ENCODE measurements around the gene FAM13A.
A peak's percentile ranks its signal among the peaks of the same experiment; 100 is the strongest.

FAM13A gene

GRCh38 chr4:89056953-89057398 lies at the start of gene FAM13A:
Gene FAM13A, minus strand, starts transcription at chr4:89057185. Its CDS starts 221 bp downstream, at chr4:89056964.
- H3K27ac ChIP-seq (ENCODE audit: low read depth, low read length): no peak within 1 kb of the TSS
- no peaks in the 10 kb centered on the region for H4K20me1 ChIP-seq (ENCODE audit: control insufficient read depth, insufficient read depth, low read depth, low read length)
- no peaks in the 10 kb centered on the region for H3K79me2 ChIP-seq (ENCODE audit: control insufficient read depth, low read length)
- H3F3A ChIP-seq (ENCODE audit: control insufficient read depth, insufficient read depth): no peaks in the 10 kb centered on the region
- no peaks in the 10 kb centered on the region for H3K9me3 ChIP-seq (ENCODE audit: control insufficient read depth, insufficient read depth, low read length)
- TF ChIP-seq CTCF (IDR thresholded peaks at IDR 0.05; ENCODE audit: low read depth, low read length, poor library complexity, severe bottlenecking): no peak
- no peak for TF ChIP-seq EZH2phosphoT487 (IDR thresholded peaks at IDR 0.05; ENCODE audit: borderline replicate concordance, low read length)
- no peaks in the 10 kb centered on the region for H3K4me1 ChIP-seq (ENCODE audit: control insufficient read depth, low read length)
- peak within 1 kb of the TSS; percentile 26 for H3K4me3 ChIP-seq (ENCODE audit: low read length)
- no peak within 1 kb of the TSS; the same call in 1 of the 2 replicates for H3K4me2 ChIP-seq (ENCODE audit: low read length)
- H3K27me3 ChIP-seq (ENCODE audit: control insufficient read depth, low read length): no peaks in the 10 kb centered on the region
- no peaks in the 10 kb centered on the region for H3K9me2 ChIP-seq (replicated peaks; ENCODE audit: control insufficient read depth, low read length)
- H3K36me3 ChIP-seq (ENCODE audit: control insufficient read depth, low read length): no peaks in the 10 kb centered on the region

GRCh38 chr4:89105726-89106125 lies 48.7 kb upstream of the FAM13A start:
- peaks cover 6% of the 10 kb centered on the region; the same call in 1 of the 2 replicates for H3K9me3 ChIP-seq (ENCODE audit: control insufficient read depth, insufficient read depth, low read length)
- H3K9me2 ChIP-seq (replicated peaks; ENCODE audit: control insufficient read depth, low read length): no peaks in the 10 kb centered on the region
- H3K4me3 ChIP-seq (ENCODE audit: low read length): no peak overlapping the region
- no peak for TF ChIP-seq CTCF (IDR thresholded peaks at IDR 0.05; ENCODE audit: low read depth, low read length, poor library complexity, severe bottlenecking)
- TF ChIP-seq EZH2phosphoT487 (IDR thresholded peaks at IDR 0.05; ENCODE audit: borderline replicate concordance, low read length): no peak
- no peaks in the 10 kb centered on the region for H3F3A ChIP-seq (ENCODE audit: control insufficient read depth, insufficient read depth)
- peaks cover 12% of the 10 kb centered on the region for H3K27me3 ChIP-seq (ENCODE audit: control insufficient read depth, low read length)
- H3K36me3 ChIP-seq (ENCODE audit: control insufficient read depth, low read length): no peaks in the 10 kb centered on the region
- no peaks in the 10 kb centered on the region for H4K20me1 ChIP-seq (ENCODE audit: control insufficient read depth, insufficient read depth, low read depth, low read length)
- H3K27ac ChIP-seq (ENCODE audit: low read depth, low read length): no peak overlapping the region
- H3K4me2 ChIP-seq (ENCODE audit: low read length): no peak overlapping the region
- H3K79me2 ChIP-seq (ENCODE audit: control insufficient read depth, low read length): no peaks in the 10 kb centered on the region
- peaks cover 4% of the 10 kb centered on the region for H3K4me1 ChIP-seq (ENCODE audit: control insufficient read depth, low read length)

DNA sequence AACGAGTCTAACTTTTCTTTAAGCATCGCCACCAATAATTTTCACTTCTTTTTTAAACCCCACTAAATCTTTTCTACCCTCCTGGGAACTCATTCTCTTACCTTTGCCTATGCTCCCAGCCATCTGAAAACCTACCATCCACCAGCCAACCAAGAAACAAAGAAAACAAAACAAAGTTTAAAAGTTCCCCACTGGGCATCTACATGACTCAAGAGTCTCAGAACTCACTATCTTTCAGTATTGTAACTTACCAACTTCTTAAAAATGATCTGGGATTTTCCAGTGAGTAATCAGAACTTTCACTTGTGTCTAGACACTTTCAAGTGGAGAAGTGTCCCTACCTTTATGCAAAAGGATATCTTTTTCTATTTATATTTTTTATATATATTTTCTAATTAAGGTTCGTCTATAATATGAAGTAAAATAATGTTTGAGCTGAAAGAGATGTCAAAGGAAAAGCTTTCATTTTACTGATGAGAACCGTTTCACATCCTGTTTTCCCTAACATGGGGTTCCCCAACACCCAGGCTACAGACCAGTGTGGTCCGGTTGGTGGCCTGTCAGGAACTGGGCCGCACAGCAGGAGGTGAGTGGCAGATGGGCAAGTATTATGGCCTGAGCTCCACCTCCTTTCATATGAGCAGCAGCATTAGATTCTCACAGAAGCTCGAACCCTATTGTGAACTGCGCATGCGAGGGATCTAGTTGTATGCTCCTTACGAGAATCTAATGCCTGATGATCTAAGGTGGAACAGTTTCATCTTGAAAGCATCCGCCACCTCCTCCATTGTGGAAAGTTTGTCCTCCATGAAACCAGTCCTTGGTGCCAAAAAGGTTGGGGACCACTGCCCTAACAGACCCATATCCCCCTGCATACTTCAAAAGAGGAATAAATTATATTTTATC lies 44.5 kb upstream of the FAM13A start:
- no peaks in the 10 kb centered on the region for H3F3A ChIP-seq (ENCODE audit: control insufficient read depth, insufficient read depth)
- no peak overlapping the region for H3K4me2 ChIP-seq (ENCODE audit: low read length)
- H3K9me3 ChIP-seq (ENCODE audit: control insufficient read depth, insufficient read depth, low read length): no peaks in the 10 kb centered on the region
- no peaks in the 10 kb centered on the region for H3K9me2 ChIP-seq (replicated peaks; ENCODE audit: control insufficient read depth, low read length)
- no peaks in the 10 kb centered on the region for H3K79me2 ChIP-seq (ENCODE audit: control insufficient read depth, low read length)
- no peaks in the 10 kb centered on the region for H4K20me1 ChIP-seq (ENCODE audit: control insufficient read depth, insufficient read depth, low read depth, low read length)
- H3K36me3 ChIP-seq (ENCODE audit: control insufficient read depth, low read length): no peaks in the 10 kb centered on the region
- H3K27me3 ChIP-seq (ENCODE audit: control insufficient read depth, low read length): no peaks in the 10 kb centered on the region
- no peak overlapping the region for H3K4me3 ChIP-seq (ENCODE audit: low read length)
- H3K4me1 ChIP-seq (ENCODE audit: control insufficient read depth, low read length): no peaks in the 10 kb centered on the region
- no peak for TF ChIP-seq EZH2phosphoT487 (IDR thresholded peaks at IDR 0.05; ENCODE audit: borderline replicate concordance, low read length)
- TF ChIP-seq CTCF (IDR thresholded peaks at IDR 0.05; ENCODE audit: low read depth, low read length, poor library complexity, severe bottlenecking): no peak
- H3K27ac ChIP-seq (ENCODE audit: low read depth, low read length): no peak overlapping the region

Measured in DOHH2 (cell line).